ENCODE measurements around the gene ELK3. TPM values are rescaled to one million over a fixed set of nuclear protein-coding genes. Genes with fewer than 3 reads are reported as not detected.

Gene ELK3
- total and polyA plus RNA-seq, 2 of the 13 experiments (the other 11 are each of a cell fraction or from before 2014, with no cell fraction given) = 2.9 to 3.2 TPM

DNA sequence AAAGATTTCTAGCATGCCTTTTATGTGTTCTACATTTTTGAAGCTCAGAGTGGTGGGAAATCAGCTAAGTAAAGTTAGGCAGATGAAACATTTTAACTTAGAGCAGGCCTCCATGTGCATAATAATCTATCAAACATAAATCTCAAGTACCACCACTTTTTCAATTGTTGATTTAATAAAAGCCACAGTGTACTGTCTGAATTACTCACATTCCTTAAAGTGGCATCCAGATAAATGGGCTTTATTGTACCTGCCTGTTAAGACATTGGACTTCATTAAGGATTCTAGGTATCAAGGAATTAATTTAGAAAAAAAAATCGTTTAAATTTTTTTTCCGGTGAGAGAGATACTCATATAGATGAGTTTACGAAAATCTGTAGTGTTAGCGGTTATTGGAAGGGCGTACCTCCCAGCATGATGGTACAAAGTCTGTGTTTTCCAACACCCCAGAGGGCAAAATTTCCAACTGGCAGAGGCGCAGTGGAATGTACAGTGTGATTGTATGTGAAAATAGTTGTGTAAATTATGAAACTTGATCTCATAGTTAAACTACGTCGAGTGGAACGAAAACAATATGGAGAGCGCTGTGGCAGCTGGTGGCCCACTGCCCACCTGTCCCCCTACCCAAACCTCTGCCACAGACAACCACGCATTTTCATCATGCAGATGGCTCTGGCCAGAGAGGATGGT lies 25.0 kb downstream of the ELK3 start (continued):
- TF ChIP-seq SOX13 (IDR thresholded peaks at IDR 0.05) (no peak), SOX13 (CRISPR knock-in tag; conservative IDR thresholded peaks at IDR 0.05 in 1 of 2, IDR thresholded peaks at IDR 0.05 in 1 of 2) (peak in 1 of 2 experiments; percentile 15; a peak in 1 of 4 replicates), HNF4A (CRISPR knock-in tag; IDR thresholded peaks at IDR 0.05) (peak; percentile 75), MBNL3 (CRISPR knock-in tag; conservative IDR thresholded peaks at IDR 0.05) (no peak), ZNF766 (CRISPR knock-in tag; IDR thresholded peaks at IDR 0.05; ENCODE audit: borderline replicate concordance) (0 out of 2 replicates have a peak, but pooled peaks have one; percentile 36), ZNF614 (CRISPR knock-in tag; IDR thresholded peaks at IDR 0.05; ENCODE audit: borderline replicate concordance) (0 out of 2 replicates have a peak, but pooled peaks have one; percentile 46), NCOR1 (IDR thresholded peaks at IDR 0.05; ENCODE audit: borderline replicate concordance, low read length) (no peak), EHMT2 (IDR thresholded peaks at IDR 0.05; ENCODE audit: borderline replicate concordance, low read depth, low read length) (0 out of 2 replicates have a peak, but pooled peaks have one; percentile 36), HNF4G (IDR thresholded peaks at IDR 0.05; ENCODE audit: borderline replicate concordance, low read depth, low read length) (peak; percentile 59; the same call in 1 of the 2 replicates), HNF4G (CRISPR knock-in tag; IDR thresholded peaks at IDR 0.05; ENCODE audit: borderline replicate concordance, low read depth) (no peak), ZNF264 (CRISPR knock-in tag; IDR thresholded peaks at IDR 0.05) (peak; percentile 58; the same call in 1 of the 2 replicates), SALL1 (CRISPR knock-in tag; IDR thresholded peaks at IDR 0.05) (peak; percentile 56; the same call in 1 of the 2 replicates)
- TF ChIP-seq, protein P1, sequence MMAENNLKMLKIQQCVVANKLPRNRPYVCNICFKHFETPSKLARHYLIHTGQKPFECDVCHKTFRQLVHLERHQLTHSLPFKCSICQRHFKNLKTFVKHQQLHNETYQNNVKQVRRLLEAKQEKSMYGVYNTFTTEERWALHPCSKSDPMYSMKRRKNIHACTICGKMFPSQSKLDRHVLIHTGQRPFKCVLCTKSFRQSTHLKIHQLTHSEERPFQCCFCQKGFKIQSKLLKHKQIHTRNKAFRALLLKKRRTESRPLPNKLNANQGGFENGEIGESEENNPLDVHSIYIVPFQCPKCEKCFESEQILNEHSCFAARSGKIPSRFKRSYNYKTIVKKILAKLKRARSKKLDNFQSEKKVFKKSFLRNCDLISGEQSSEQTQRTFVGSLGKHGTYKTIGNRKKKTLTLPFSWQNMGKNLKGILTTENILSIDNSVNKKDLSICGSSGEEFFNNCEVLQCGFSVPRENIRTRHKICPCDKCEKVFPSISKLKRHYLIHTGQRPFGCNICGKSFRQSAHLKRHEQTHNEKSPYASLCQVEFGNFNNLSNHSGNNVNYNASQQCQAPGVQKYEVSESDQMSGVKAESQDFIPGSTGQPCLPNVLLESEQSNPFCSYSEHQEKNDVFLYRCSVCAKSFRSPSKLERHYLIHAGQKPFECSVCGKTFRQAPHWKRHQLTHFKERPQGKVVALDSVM (CRISPR knock-in tag; IDR thresholded peaks at IDR 0.05) = 0 out of 2 replicates have a peak, but pooled peaks have one; percentile 10
- TF ChIP-seq, protein P2, sequence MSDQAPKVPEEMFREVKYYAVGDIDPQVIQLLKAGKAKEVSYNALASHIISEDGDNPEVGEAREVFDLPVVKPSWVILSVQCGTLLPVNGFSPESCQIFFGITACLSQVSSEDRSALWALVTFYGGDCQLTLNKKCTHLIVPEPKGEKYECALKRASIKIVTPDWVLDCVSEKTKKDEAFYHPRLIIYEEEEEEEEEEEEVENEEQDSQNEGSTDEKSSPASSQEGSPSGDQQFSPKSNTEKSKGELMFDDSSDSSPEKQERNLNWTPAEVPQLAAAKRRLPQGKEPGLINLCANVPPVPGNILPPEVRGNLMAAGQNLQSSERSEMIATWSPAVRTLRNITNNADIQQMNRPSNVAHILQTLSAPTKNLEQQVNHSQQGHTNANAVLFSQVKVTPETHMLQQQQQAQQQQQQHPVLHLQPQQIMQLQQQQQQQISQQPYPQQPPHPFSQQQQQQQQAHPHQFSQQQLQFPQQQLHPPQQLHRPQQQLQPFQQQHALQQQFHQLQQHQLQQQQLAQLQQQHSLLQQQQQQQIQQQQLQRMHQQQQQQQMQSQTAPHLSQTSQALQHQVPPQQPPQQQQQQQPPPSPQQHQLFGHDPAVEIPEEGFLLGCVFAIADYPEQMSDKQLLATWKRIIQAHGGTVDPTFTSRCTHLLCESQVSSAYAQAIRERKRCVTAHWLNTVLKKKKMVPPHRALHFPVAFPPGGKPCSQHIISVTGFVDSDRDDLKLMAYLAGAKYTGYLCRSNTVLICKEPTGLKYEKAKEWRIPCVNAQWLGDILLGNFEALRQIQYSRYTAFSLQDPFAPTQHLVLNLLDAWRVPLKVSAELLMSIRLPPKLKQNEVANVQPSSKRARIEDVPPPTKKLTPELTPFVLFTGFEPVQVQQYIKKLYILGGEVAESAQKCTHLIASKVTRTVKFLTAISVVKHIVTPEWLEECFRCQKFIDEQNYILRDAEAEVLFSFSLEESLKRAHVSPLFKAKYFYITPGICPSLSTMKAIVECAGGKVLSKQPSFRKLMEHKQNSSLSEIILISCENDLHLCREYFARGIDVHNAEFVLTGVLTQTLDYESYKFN (CRISPR knock-in tag; conservative IDR thresholded peaks at IDR 0.05) = peak; percentile 50
- TF ChIP-seq, protein P3, sequence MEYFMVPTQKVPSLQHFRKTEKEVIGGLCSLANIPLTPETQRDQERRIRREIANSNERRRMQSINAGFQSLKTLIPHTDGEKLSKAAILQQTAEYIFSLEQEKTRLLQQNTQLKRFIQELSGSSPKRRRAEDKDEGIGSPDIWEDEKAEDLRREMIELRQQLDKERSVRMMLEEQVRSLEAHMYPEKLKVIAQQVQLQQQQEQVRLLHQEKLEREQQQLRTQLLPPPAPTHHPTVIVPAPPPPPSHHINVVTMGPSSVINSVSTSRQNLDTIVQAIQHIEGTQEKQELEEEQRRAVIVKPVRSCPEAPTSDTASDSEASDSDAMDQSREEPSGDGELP (IDR thresholded peaks at IDR 0.05; ENCODE audit: borderline replicate concordance, low read depth) = 0 out of 2 replicates have a peak, but pooled peaks have one; percentile 16
- TF ChIP-seq, protein P4, sequence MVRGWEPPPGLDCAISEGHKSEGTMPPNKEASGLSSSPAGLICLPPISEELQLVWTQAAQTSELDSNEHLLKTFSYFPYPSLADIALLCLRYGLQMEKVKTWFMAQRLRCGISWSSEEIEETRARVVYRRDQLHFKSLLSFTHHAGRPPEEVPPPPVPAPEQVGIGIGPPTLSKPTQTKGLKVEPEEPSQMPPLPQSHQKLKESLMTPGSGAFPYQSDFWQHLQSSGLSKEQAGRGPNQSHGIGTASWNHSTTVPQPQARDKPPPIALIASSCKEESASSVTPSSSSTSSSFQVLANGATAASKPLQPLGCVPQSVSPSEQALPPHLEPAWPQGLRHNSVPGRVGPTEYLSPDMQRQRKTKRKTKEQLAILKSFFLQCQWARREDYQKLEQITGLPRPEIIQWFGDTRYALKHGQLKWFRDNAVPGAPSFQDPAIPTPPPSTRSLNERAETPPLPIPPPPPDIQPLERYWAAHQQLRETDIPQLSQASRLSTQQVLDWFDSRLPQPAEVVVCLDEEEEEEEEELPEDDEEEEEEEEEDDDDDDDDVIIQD (CRISPR knock-in tag; IDR thresholded peaks at IDR 0.05; ENCODE audit: low read depth) = peak; percentile 17; the same call in 1 of the 2 replicates
- TF ChIP-seq, protein P5, sequence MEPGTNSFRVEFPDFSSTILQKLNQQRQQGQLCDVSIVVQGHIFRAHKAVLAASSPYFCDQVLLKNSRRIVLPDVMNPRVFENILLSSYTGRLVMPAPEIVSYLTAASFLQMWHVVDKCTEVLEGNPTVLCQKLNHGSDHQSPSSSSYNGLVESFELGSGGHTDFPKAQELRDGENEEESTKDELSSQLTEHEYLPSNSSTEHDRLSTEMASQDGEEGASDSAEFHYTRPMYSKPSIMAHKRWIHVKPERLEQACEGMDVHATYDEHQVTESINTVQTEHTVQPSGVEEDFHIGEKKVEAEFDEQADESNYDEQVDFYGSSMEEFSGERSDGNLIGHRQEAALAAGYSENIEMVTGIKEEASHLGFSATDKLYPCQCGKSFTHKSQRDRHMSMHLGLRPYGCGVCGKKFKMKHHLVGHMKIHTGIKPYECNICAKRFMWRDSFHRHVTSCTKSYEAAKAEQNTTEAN (CRISPR knock-in tag; conservative IDR thresholded peaks at IDR 0.05) = peak; percentile 98

Data from HepG2 (cell line).